ENCODE measurements around the gene FARP1. TPM values are rescaled to one million over a fixed set of nuclear protein-coding genes. Genes with fewer than 3 reads are reported as not detected.

The FARP1 gene
- polyA plus RNA-seq, 2 of the 4 experiments (the other 2 are of a cell fraction): 9.4 to 13.0 TPM

- DNase-seq (ENCODE audit: low read depth in 1 of 2, low spot score in 1 of 2) (no peak), FAIRE-seq (no peak), ATAC-seq (no peak)
- peaks cover 3% of the 10 kb centered on the region; the same call in 1 of the 3 replicates for H3K4me1 ChIP-seq
- H3K27ac ChIP-seq: no peak overlapping the region
- H3K4me2 ChIP-seq: no peak overlapping the region
- ChIA-PET CTCF (no interaction called here), POLR2A (no interaction called here)
- WGBS (ENCODE audit: missing lambda C conversion rate): 77% methylated on average over 9 of the region's 9 CpGs
- TF ChIP-seq MYC (IDR thresholded peaks at IDR 0.05; ENCODE audit: borderline replicate concordance, low read length) (no peak), MAFK (IDR thresholded peaks at IDR 0.05; ENCODE audit: partially characterized antibody) (peak; percentile 92)
- H3K4me3 ChIP-seq: no peak overlapping the region
- no peaks in the 10 kb centered on the region for H3K9me3 ChIP-seq
Observed at GRCh38 chr13:98273067-98273823, 130.4 kb downstream of the FARP1 start.

DNA sequence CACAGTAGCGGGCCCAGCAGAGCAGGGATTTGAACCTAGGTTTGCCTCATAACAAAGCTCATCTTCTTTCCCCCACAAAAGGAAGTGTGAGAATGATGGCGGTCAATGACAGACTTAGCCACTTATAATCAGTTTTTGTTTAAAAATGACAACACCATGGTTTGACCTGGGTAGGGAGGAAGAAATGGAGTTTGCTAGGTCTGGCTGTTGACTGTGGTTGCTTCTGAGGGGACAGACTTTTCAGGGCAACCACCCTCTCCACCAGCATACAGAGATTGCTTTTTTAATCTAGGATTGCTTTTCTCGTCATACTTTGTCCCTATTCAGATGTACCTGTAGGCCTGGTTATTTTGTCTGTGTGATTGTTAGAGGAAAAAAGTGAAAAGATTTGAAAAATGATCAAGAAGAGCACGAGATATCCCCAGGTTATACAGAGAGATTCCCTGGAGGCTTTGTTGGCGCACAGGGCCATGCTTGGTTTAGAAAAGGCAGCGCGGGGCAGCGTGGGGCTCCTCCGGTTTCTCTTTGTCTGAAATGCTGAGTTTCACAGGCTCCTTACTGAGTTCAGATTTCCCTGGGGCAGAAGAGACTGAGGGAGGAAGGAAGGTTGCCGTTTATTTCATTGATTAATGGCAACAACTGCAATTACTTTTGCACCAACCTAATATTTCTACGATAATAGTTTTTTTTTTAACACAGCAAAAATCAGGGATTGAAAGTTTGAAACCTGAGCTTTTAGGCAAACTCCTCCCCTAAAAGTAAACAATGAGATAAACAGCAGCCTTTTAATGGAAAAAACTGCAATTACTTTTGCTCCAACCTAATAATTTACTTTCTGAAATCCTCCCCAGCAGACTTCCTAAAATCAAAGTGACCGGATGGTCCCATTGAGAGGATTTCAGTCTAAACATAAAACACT is 131.2 kb downstream of the FARP1 start:
- Histone ChIP-seq H3K27ac (no peak overlapping the region), H3K4me1 (peaks cover 3% of the 10 kb centered on the region; the same call in 1 of the 3 replicates), H3K9me3 (no peaks in the 10 kb centered on the region), H3K4me3 (no peak overlapping the region), H3K4me2 (no peak overlapping the region)
- FAIRE-seq (no peak), ATAC-seq (no peak), DNase-seq (ENCODE audit: low read depth in 1 of 2, low spot score in 1 of 2) (no peak)
- POLR2A ChIA-PET: no interaction called here
- TF ChIP-seq NFE2L2 (conservative IDR thresholded peaks at IDR 0.05; ENCODE audit: low read length) (no peak), HES2 (IDR thresholded peaks at IDR 0.05) (no peak), KDM5A (IDR thresholded peaks at IDR 0.05) (no peak), HOXB5 (CRISPR knock-in tag; IDR thresholded peaks at IDR 0.05) (no peak), ZC3H11A (IDR thresholded peaks at IDR 0.05) (no peak), E2F6 (IDR thresholded peaks at IDR 0.05; ENCODE audit: borderline replicate concordance, low read depth) (no peak), CBX2 (IDR thresholded peaks at IDR 0.05; ENCODE audit: borderline replicate concordance, low read depth) (no peak), FOSL2 (IDR thresholded peaks at IDR 0.05) (no peak), FOSL2 (CRISPR knock-in tag; IDR thresholded peaks at IDR 0.05) (no peak), MYC (IDR thresholded peaks at IDR 0.05; ENCODE audit: borderline replicate concordance, low read length) (no peak), BHLHE40 (IDR thresholded peaks at IDR 0.05; ENCODE audit: low read depth, low read length) (no peak), MAFK (IDR thresholded peaks at IDR 0.05; ENCODE audit: partially characterized antibody) (no peak), SREBF2 (IDR thresholded peaks at IDR 0.05) (no peak), RNF2 (IDR thresholded peaks at IDR 0.05; ENCODE audit: borderline replicate concordance, low read depth) (no peak), NR3C1 (IDR thresholded peaks at IDR 0.05) (no peak), HOXA7 (CRISPR knock-in tag; IDR thresholded peaks at IDR 0.05) (no peak), RARB (CRISPR knock-in tag; IDR thresholded peaks at IDR 0.05) (no peak), HEYL (CRISPR knock-in tag; IDR thresholded peaks at IDR 0.05) (no peak)
- TF ChIP-seq, protein P1, sequence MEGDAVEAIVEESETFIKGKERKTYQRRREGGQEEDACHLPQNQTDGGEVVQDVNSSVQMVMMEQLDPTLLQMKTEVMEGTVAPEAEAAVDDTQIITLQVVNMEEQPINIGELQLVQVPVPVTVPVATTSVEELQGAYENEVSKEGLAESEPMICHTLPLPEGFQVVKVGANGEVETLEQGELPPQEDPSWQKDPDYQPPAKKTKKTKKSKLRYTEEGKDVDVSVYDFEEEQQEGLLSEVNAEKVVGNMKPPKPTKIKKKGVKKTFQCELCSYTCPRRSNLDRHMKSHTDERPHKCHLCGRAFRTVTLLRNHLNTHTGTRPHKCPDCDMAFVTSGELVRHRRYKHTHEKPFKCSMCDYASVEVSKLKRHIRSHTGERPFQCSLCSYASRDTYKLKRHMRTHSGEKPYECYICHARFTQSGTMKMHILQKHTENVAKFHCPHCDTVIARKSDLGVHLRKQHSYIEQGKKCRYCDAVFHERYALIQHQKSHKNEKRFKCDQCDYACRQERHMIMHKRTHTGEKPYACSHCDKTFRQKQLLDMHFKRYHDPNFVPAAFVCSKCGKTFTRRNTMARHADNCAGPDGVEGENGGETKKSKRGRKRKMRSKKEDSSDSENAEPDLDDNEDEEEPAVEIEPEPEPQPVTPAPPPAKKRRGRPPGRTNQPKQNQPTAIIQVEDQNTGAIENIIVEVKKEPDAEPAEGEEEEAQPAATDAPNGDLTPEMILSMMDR (IDR thresholded peaks at IDR 0.05): no peak
- TF ChIP-seq, protein P2, sequence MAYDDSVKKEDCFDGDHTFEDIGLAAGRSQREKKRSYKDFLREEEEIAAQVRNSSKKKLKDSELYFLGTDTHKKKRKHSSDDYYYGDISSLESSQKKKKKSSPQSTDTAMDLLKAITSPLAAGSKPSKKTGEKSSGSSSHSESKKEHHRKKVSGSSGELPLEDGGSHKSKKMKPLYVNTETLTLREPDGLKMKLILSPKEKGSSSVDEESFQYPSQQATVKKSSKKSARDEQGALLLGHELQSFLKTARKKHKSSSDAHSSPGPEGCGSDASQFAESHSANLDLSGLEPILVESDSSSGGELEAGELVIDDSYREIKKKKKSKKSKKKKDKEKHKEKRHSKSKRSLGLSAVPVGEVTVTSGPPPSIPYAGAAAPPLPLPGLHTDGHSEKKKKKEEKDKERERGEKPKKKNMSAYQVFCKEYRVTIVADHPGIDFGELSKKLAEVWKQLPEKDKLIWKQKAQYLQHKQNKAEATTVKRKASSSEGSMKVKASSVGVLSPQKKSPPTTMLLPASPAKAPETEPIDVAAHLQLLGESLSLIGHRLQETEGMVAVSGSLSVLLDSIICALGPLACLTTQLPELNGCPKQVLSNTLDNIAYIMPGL (CRISPR knock-in tag; IDR thresholded peaks at IDR 0.05; ENCODE audit: borderline replicate concordance): no peak
- 90% methylated on average over 12 of the region's 12 CpGs for WGBS (ENCODE audit: missing lambda C conversion rate)
- CTCF ChIA-PET: no interaction called here

All from A549 (cell line).